Vagina (tissue), 2 donors: ENCODE measurements around the gene PTGES. TPM values are rescaled to one million over a fixed set of nuclear protein-coding genes. Genes with fewer than 3 reads are reported as not detected.
"Not testable (repeated sequence)": the region's sequence is repeated elsewhere in the genome, so short reads cannot be mapped to it uniquely, and the experiment has no call there.

ENCODE experiments used
- DNase-seq, 2 donors: peaks; one replicate each; pipeline ENCODE4 v3.0.0-alpha.2; 2017; ENCODE audit errors: extremely low spot score in 2 of 2
- H3K27ac ChIP-seq: fragments of 200-600 bp; sonication (generic); one replicate; pipeline ENCODE4 v1.5.1; 2019
- H3K27me3 ChIP-seq: fragments of 200-600 bp; sonication (generic); one replicate; pipeline ENCODE4 v1.5.1; 2019
- H3K36me3 ChIP-seq, 2 donors: fragments of 200-600 bp; sonication (generic); one replicate each; pipeline ENCODE4 v1.5.1; 2017 to 2019
- H3K4me1 ChIP-seq: fragments of 200-600 bp; sonication (generic); one replicate; pipeline ENCODE4 v1.5.1; 2019
- H3K4me3 ChIP-seq, 2 donors: fragments of 200-600 bp; sonication (generic); 1 replicate in 1 of 2; 2 replicates in 1 of 2; pipeline ENCODE4 v1.5.1; 2016 to 2019
- H3K9me3 ChIP-seq: fragments of 200-600 bp; sonication (generic); one replicate; pipeline ENCODE4 v1.5.1; 2019
- CTCF ChIP-seq, 3 experiments: fragments of 450-650 bp in 2 of 3; fragments of 200-600 bp in 1 of 3; sonication (generic) in 1 of 3; IDR thresholded peaks; one replicate each; pipeline ENCODE4 v1.5.1; 2017 to 2019; ENCODE audit warnings: antibody characterized with exemption in 3 of 3, mild to moderate bottlenecking in 2 of 3, moderate library complexity in 2 of 3
- POLR2A ChIP-seq, 2 donors: fragments of 450-650 bp; IDR thresholded peaks; one replicate each; pipeline ENCODE4 v1.6.1; 2017; ENCODE audit warnings: antibody characterized with exemption in 2 of 2, mild to moderate bottlenecking in 2 of 2, moderate library complexity in 2 of 2
- POLR2AphosphoS5 ChIP-seq, 2 donors: sonication (generic); formaldehyde crosslinking; IDR thresholded peaks; one replicate each; pipeline ENCODE4 v1.9.0; 2017; ENCODE audit warnings: antibody characterized with exemption in 2 of 2, mild to moderate bottlenecking in 2 of 2, low read depth in 1 of 2; ENCODE audit not compliant: insufficient read depth in 1 of 2
- intact Hi-C: fragments of 100-400 bp; cut with DNase I; formaldehyde crosslinking; loops from one replicate; pipeline ENCODE4 v1.15.1; 2023
- total RNA-seq: library from RNA; depleted of rRNA; stranded (reverse); fragments of >200 nt; gene quantifications from one replicate; pipeline ENCODE4 v1.2.3, GENCODE V29; 2016

Gene PTGES
- 18.9 TPM for total RNA-seq

GRCh38 chr9:129752900-129753729 is at the start of gene PTGES:
PTGES (minus strand) TSS chr9:129753042; CDS start chr9:129753012, 30 bp downstream.
- Histone ChIP-seq H3K4me3 (peak within 1 kb of the TSS; percentile 54 to 69), H3K4me1 (peaks cover 34% of the 10 kb centered on the region), H3K27ac (peak within 1 kb of the TSS; percentile 62), H3K36me3 (no peaks in the 10 kb centered on the region), H3K9me3 (no peaks in the 10 kb centered on the region), H3K27me3 (no peaks in the 10 kb centered on the region)
- peak in 1 of 2 donors; percentile 91 for TF ChIP-seq POLR2AphosphoS5 (IDR thresholded peaks at IDR 0.05; ENCODE audit: insufficient read depth in 1 of 2, low read depth in 1 of 2)
- no peak for TF ChIP-seq CTCF (IDR thresholded peaks at IDR 0.05)
- peak in 1 of 2 donors; percentile 83 for TF ChIP-seq POLR2A (IDR thresholded peaks at IDR 0.05)
- intact Hi-C loops: no loop called here
- no peak for DNase-seq

- TF ChIP-seq POLR2AphosphoS5 (IDR thresholded peaks at IDR 0.05; ENCODE audit: insufficient read depth in 1 of 2, low read depth in 1 of 2): no peak
- TF ChIP-seq POLR2A (IDR thresholded peaks at IDR 0.05): no peak
- TF ChIP-seq CTCF (IDR thresholded peaks at IDR 0.05): no peak
- intact Hi-C loops: no loop called here
- Histone ChIP-seq H3K9me3 (no peaks in the 10 kb centered on the region), H3K36me3 (peaks cover 0 to under 1% of the 10 kb centered on the region in 2 donors), H3K4me1 (peaks cover 10% of the 10 kb centered on the region), H3K4me3 (no peak overlapping the region), H3K27ac (no peak overlapping the region), H3K27me3 (no peaks in the 10 kb centered on the region)
- DNase-seq: no peak
Observed at GRCh38 chr9:129801504-129801903, 48.7 kb upstream of the PTGES start.

- H3K27ac ChIP-seq: no peak overlapping the region
- no peak overlapping the region for H3K4me3 ChIP-seq
- peaks cover 5% of the 10 kb centered on the region for H3K4me1 ChIP-seq
- H3K9me3 ChIP-seq: no peaks in the 10 kb centered on the region
- no peaks in the 10 kb centered on the region for H3K36me3 ChIP-seq
- intact Hi-C loops: no loop called here
- TF ChIP-seq POLR2A (IDR thresholded peaks at IDR 0.05) (no peak), CTCF (IDR thresholded peaks at IDR 0.05) (no peak), POLR2AphosphoS5 (IDR thresholded peaks at IDR 0.05; ENCODE audit: insufficient read depth in 1 of 2, low read depth in 1 of 2) (no peak)
- no peaks in the 10 kb centered on the region for H3K27me3 ChIP-seq
- DNase-seq: no peak
Observed at GRCh38 chr9:129798973-129799372, 46.1 kb upstream of the PTGES start.

GRCh38 chr9:129796029-129796428 is 43.2 kb upstream of the PTGES start:
- intact Hi-C loops, H3K36me3 ChIP-seq: not testable (repeated sequence)

GRCh38 chr9:129794549-129794948 is 41.7 kb upstream of the PTGES start:
- no peaks in the 10 kb centered on the region for H3K27me3 ChIP-seq
- no peak overlapping the region for H3K27ac ChIP-seq
- no peaks in the 10 kb centered on the region for H3K36me3 ChIP-seq
- H3K4me1 ChIP-seq: no peaks in the 10 kb centered on the region
- DNase-seq: no peak
- no peak for TF ChIP-seq POLR2A (IDR thresholded peaks at IDR 0.05)
- TF ChIP-seq CTCF (IDR thresholded peaks at IDR 0.05): no peak
- no peak for TF ChIP-seq POLR2AphosphoS5 (IDR thresholded peaks at IDR 0.05; ENCODE audit: insufficient read depth in 1 of 2, low read depth in 1 of 2)
- H3K4me3 ChIP-seq: no peak overlapping the region
- intact Hi-C loops: no loop called here
- H3K9me3 ChIP-seq: no peaks in the 10 kb centered on the region

More at GRCh38 chr9:129796029-129796428, 43.2 kb upstream of the PTGES start:
- not testable (repeated sequence) for DNase-seq, H3K4me3 ChIP-seq, H3K27me3 ChIP-seq, H3K4me1 ChIP-seq, H3K27ac ChIP-seq, H3K9me3 ChIP-seq
